ENCODE results near the gene FOXM1.

Gene FOXM1

GRCh38 chr12:2877047-2877952, at the start of gene FOXM1, which contains the start of gene RHNO1:
Gene FOXM1 (minus strand): TSS chr12:2877174. CDS start chr12:2874478, 2,696 bp downstream.
Gene RHNO1 (plus strand): TSS chr12:2877223. CDS start chr12:2885367, 8,144 bp downstream.
- peak; percentile 89 for DNase-seq (ENCODE audit: low read depth)
- TF ChIP-seq CTCF (IDR thresholded peaks at IDR 0.05; ENCODE audit: low read length, missing control alignments) = no peak
- H3K4me3 ChIP-seq (replicated peaks; ENCODE audit: low read depth, low read length) = peak within 1 kb of the TSS; percentile 94

GRCh38 chr12:2925322-2925995, 48.5 kb upstream of the FOXM1 start:
- H3K4me3 ChIP-seq (replicated peaks; ENCODE audit: low read depth, low read length) = no peak overlapping the region
- no peak for TF ChIP-seq CTCF (IDR thresholded peaks at IDR 0.05; ENCODE audit: low read length, missing control alignments)
- DNase-seq (ENCODE audit: low read depth) = no peak

GRCh38 chr12:2924019-2924418, 47.0 kb upstream of the FOXM1 start:
- peak; percentile 20 for DNase-seq (ENCODE audit: low read depth)
- H3K4me3 ChIP-seq (replicated peaks; ENCODE audit: low read depth, low read length) = no peak overlapping the region
- TF ChIP-seq CTCF (IDR thresholded peaks at IDR 0.05; ENCODE audit: low read length, missing control alignments) = no peak

GRCh38 chr12:2923057-2923456, 46.1 kb upstream of the FOXM1 start:
- DNase-seq (ENCODE audit: low read depth) = no peak
- no peak for TF ChIP-seq CTCF (IDR thresholded peaks at IDR 0.05; ENCODE audit: low read length, missing control alignments)
- no peak overlapping the region for H3K4me3 ChIP-seq (replicated peaks; ENCODE audit: low read depth, low read length)

GRCh38 chr12:2922329-2922728, 45.4 kb upstream of the FOXM1 start:
- no peak overlapping the region for H3K4me3 ChIP-seq (replicated peaks; ENCODE audit: low read depth, low read length)
- no peak for TF ChIP-seq CTCF (IDR thresholded peaks at IDR 0.05; ENCODE audit: low read length, missing control alignments)
- no peak for DNase-seq (ENCODE audit: low read depth)

GRCh38 chr12:2919249-2919648, 42.3 kb upstream of the FOXM1 start:
- no peak for TF ChIP-seq CTCF (IDR thresholded peaks at IDR 0.05; ENCODE audit: low read length, missing control alignments)
- DNase-seq (ENCODE audit: low read depth) = no peak
- no peak overlapping the region for H3K4me3 ChIP-seq (replicated peaks; ENCODE audit: low read depth, low read length)

Data from fibroblast of pulmonary artery (primary cell).